CMK (cell line): Measurements from ENCODE around the gene ZNF629.
A peak's percentile ranks its signal among the peaks of the same experiment; 100 is the strongest.

Experiments used
- DNase-seq: peaks from one replicate; pipeline ENCODE4 v3.0.0-alpha.2; 2010; ENCODE audit warnings: low read depth

The ZNF629 gene

GRCh38 chr16:30786115-30786935 lies 680 bp downstream of the ZNF629 start:
- DNase-seq = no peak

- no peak for DNase-seq
These were observed 1.6 kb downstream of the ZNF629 start for GRCh38 chr16:30785126-30786106.

GRCh38 chr16:30784215-30784614 lies 2.8 kb downstream of the ZNF629 start:
- DNase-seq = no peak

- no peak for DNase-seq
These were observed 3.5 kb downstream of the ZNF629 start for GRCh38 chr16:30783280-30784109.

- no peak for DNase-seq
These were observed 4.3 kb downstream of the ZNF629 start for GRCh38 chr16:30782486-30783279.

- no peak for DNase-seq
These were observed 6.5 kb downstream of the ZNF629 start for GRCh38 chr16:30780549-30780948.

- DNase-seq = no peak
These were observed 7.0 kb downstream of the ZNF629 start for GRCh38 chr16:30780021-30780420.

GRCh38 chr16:30779596-30779995 lies 7.4 kb downstream of the ZNF629 start:
- no peak for DNase-seq

- no peak for DNase-seq
These were observed 8.3 kb downstream of the ZNF629 start for GRCh38 chr16:30778549-30779244.

- no peak for DNase-seq
These were observed 9.3 kb downstream of the ZNF629 start for GRCh38 chr16:30777591-30778297.

GRCh38 chr16:30775392-30776188 lies 11.4 kb downstream of the ZNF629 start:
- DNase-seq = peak; percentile 77

- no peak for DNase-seq
These were observed 11.9 kb downstream of the ZNF629 start for GRCh38 chr16:30775131-30775391.

GRCh38 chr16:30774367-30775130 lies 12.5 kb downstream of the ZNF629 start:
- no peak for DNase-seq

- no peak for DNase-seq
These were observed 13.2 kb downstream of the ZNF629 start for GRCh38 chr16:30773826-30774225.

- no peak for DNase-seq
These were observed 15.3 kb downstream of the ZNF629 start for GRCh38 chr16:30771726-30772125.

GRCh38 chr16:30769379-30770089 lies 17.5 kb downstream of the ZNF629 start:
- no peak for DNase-seq

GRCh38 chr16:30768583-30769181 lies 18.3 kb downstream of the ZNF629 start:
- no peak for DNase-seq
